BE2C (cell line): Measurements from ENCODE around the gene CREG1.

Experiments used
- DNase-seq: peaks from one replicate; pipeline ENCODE4 v3.0.0-alpha.2; 2020
- H3K27me3 ChIP-seq: fragments of 250-450 bp; sonication (Bioruptor Pico); 2 replicates; pipeline ENCODE4 v1.5.1; 2020; ENCODE audit warnings: mild to moderate bottlenecking
- H3K36me3 ChIP-seq: fragments of 250-450 bp; sonication (Bioruptor Pico); 2 replicates; pipeline ENCODE4 v1.5.1; 2020; ENCODE audit warnings: mild to moderate bottlenecking
- H3K4me1 ChIP-seq: fragments of 250-450 bp; sonication (Bioruptor Pico); 2 replicates; pipeline ENCODE4 v1.5.1; 2020
- H3K4me3 ChIP-seq: 2 replicates; pipeline ENCODE4 v1.5.1; 2011; ENCODE audit warnings: low read depth, low read length
- H3K9me3 ChIP-seq: fragments of 250-450 bp; sonication (Bioruptor Pico); 2 replicates; pipeline ENCODE4 v1.5.1; 2020
- CTCF ChIP-seq: IDR thresholded peaks from 2 replicates; pipeline ENCODE4 v1.5.1; 2012; ENCODE audit warnings: mild to moderate bottlenecking, low read depth, low read length

The CREG1 gene

DNA sequence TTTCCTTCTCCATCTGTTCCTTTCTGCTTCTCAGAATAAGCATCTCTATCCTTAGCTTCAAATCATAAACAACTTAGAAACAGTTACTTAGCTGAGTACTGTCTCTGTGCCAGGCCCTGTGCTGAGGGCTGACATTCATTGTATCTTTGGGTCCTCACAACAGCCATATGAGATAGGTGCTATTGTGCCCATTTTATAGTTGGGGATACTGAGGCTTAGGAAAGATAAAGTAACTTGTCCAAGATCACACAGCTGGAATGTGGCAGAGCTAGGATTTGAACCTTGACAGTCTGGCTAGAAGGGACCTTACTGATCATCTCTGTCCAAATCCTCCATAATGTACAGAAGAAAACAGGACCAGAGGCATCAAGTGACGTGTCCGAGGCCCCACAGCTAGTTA lies 60.2 kb downstream of the CREG1 start:
- no peak for DNase-seq
- Histone ChIP-seq H3K36me3 (no peaks in the 10 kb centered on the region), H3K4me3 (no peak overlapping the region), H3K4me1 (no peaks in the 10 kb centered on the region), H3K9me3 (no peaks in the 10 kb centered on the region), H3K27me3 (no peaks in the 10 kb centered on the region)
- TF ChIP-seq CTCF, result no peak

- no peak for TF ChIP-seq CTCF
- Histone ChIP-seq H3K4me1 (no peaks in the 10 kb centered on the region), H3K9me3 (no peaks in the 10 kb centered on the region), H3K36me3 (no peaks in the 10 kb centered on the region), H3K4me3 (no peak overlapping the region), H3K27me3 (no peaks in the 10 kb centered on the region)
- no peak for DNase-seq
These were observed 61.1 kb downstream of the CREG1 start for GRCh38 chr1:167492481-167492910.

DNA sequence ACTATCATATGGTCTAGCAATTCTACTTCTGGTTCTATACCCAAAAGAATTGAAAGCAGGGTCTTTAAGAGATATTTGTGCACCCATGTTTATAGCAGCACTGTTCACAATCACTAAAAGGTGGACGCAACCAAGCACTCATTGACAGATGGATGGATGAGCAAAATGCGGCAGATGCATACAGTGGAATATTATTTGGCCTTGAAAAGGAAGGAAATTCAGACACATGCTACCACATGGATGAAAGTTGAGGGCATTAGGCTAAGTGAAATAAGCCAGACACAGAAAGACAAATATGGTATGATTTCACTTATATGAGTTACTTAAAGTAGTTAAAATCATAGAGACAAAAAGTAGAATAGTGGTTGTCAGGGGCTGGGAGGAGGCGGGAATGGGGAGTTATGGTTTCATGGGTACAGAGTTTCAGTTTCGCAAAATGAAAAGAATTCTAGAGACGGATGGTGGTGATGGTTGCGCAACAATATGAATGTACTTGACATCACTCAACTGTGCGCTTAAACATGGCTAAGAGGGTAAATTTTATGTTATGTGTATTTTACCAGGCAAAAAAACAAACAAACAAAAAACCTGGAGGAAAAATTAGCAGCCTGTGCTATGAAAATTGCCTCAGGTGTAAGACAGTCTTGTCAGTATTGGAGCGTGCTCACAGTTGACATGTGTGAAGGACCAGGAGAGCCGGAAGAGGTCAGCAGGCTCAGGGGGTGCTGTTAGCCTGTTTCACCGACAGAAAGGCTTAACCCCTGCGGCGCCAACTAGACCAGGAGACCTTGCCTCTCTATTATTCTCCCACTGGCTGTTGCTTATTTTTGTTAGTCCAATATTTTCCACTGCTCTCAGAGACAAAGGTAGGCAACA lies 61.7 kb downstream of the CREG1 start:
- no peak for DNase-seq
- H3K9me3 ChIP-seq, result no peaks in the 10 kb centered on the region
- H3K4me1 ChIP-seq, result no peaks in the 10 kb centered on the region
- no peak overlapping the region for H3K4me3 ChIP-seq
- no peaks in the 10 kb centered on the region for H3K36me3 ChIP-seq
- H3K27me3 ChIP-seq, result no peaks in the 10 kb centered on the region
- TF ChIP-seq CTCF, result no peak
